MM.1S (cell line): ENCODE measurements around the gene PRRG2.

Experiments used
- DNase-seq: peaks from one replicate; pipeline ENCODE4 v3.0.0-alpha.2; 2015
- H2AFZ ChIP-seq: fragments of 300-600 bp; sonication (generic); 2 replicates; pipeline ENCODE4 v1.6.0; 2016; ENCODE audit warnings: antibody characterized with exemption, low read length
- H3F3A ChIP-seq: fragments of 300-600 bp; sonication (generic); 2 replicates; pipeline ENCODE4 v1.6.1; 2016; ENCODE audit warnings: mild to moderate bottlenecking, antibody characterized with exemption, low read length, moderate library complexity, mixed read lengths; ENCODE audit not compliant: insufficient read depth
- H3K27ac ChIP-seq: fragments of 300-600 bp; sonication (generic); 2 replicates; pipeline ENCODE4 v1.5.1; 2016; ENCODE audit warnings: mild to moderate bottlenecking, low read length
- H3K27me3 ChIP-seq: fragments of 300-600 bp; sonication (generic); replicated peaks from 2 replicates; pipeline ENCODE4 v1.6.0; 2016; ENCODE audit warnings: low read length; ENCODE audit not compliant: insufficient read depth
- H3K36me3 ChIP-seq: fragments of 300-600 bp; sonication (generic); replicated peaks from 2 replicates; pipeline ENCODE4 v1.6.1; 2016; ENCODE audit warnings: mild to moderate bottlenecking, low read length, mixed read lengths; ENCODE audit not compliant: insufficient read depth
- H3K4me1 ChIP-seq: fragments of 300-600 bp; sonication (generic); 2 replicates; pipeline ENCODE4 v1.6.1; 2016; ENCODE audit warnings: low read length, mixed read lengths
- H3K4me2 ChIP-seq: fragments of 300-600 bp; sonication (generic); 2 replicates; pipeline ENCODE4 v1.6.0; 2016; ENCODE audit warnings: low read depth, low read length
- H3K4me3 ChIP-seq: fragments of 300-600 bp; sonication (generic); 2 replicates; pipeline ENCODE4 v1.5.1; 2016; ENCODE audit warnings: low read length, mixed read lengths
- H3K79me2 ChIP-seq: fragments of 300-600 bp; sonication (generic); 2 replicates; pipeline ENCODE4 v1.6.1; 2016; ENCODE audit warnings: mixed run types, low read length, mixed read lengths
- H3K9ac ChIP-seq: fragments of 300-600 bp; sonication (generic); 2 replicates; pipeline ENCODE4 v1.6.1; 2016; ENCODE audit warnings: low read length, mixed read lengths
- H3K9me2 ChIP-seq: fragments of 300-600 bp; sonication (generic); replicated peaks from 2 replicates; pipeline ENCODE4 v1.6.1; 2016; ENCODE audit warnings: mild to moderate bottlenecking, low read length, mixed read lengths; ENCODE audit not compliant: insufficient read depth
- H3K9me3 ChIP-seq: fragments of 300-600 bp; sonication (generic); replicated peaks from 2 replicates; pipeline ENCODE4 v1.6.1; 2016; ENCODE audit warnings: mild to moderate bottlenecking, low read length, mixed read lengths; ENCODE audit not compliant: insufficient read depth
- H4K20me1 ChIP-seq: fragments of 300-600 bp; sonication (generic); 2 replicates; pipeline ENCODE4 v1.6.1; 2016; ENCODE audit warnings: mild to moderate bottlenecking, low read length, moderate library complexity, mixed read lengths; ENCODE audit not compliant: insufficient read depth
- CTCF ChIP-seq: fragments of 300-600 bp; sonication (generic); IDR thresholded peaks from 2 replicates; pipeline ENCODE4 v1.5.1; 2016; ENCODE audit warnings: antibody characterized with exemption, low read length, mixed read lengths
- EZH2 ChIP-seq: fragments of 300-600 bp; sonication (generic); optimal IDR thresholded peaks from 2 replicates; pipeline ENCODE3; 2017; ENCODE audit warnings: low read depth, mild to moderate bottlenecking, antibody characterized with exemption, low read length, mixed read lengths
- EZH2phosphoT487 ChIP-seq: fragments of 300-600 bp; sonication (generic); IDR thresholded peaks from 2 replicates; pipeline ENCODE4 v1.6.1; 2018; ENCODE audit warnings: antibody characterized with exemption, low read length

The PRRG2 gene

GRCh38 chr19:49559928-49560327 is 21.2 kb upstream of the PRRG2 start:
- Histone ChIP-seq H3F3A (no peaks in the 10 kb centered on the region), H3K4me2 (no peak overlapping the region), H3K9me2 (no peaks in the 10 kb centered on the region), H3K9ac (no peak overlapping the region), H3K27ac (no peak overlapping the region), H3K27me3 (no peaks in the 10 kb centered on the region), H2AFZ (no peak overlapping the region), H3K79me2 (peaks cover 10% of the 10 kb centered on the region; the same call in 1 of the 2 replicates), H3K4me1 (no peaks in the 10 kb centered on the region), H3K9me3 (no peaks in the 10 kb centered on the region), H3K36me3 (no peaks in the 10 kb centered on the region), H4K20me1 (no peaks in the 10 kb centered on the region), H3K4me3 (no peak overlapping the region)
- TF ChIP-seq CTCF (no peak), EZH2 (no peak), EZH2phosphoT487 (no peak)
- DNase-seq = no peak

DNA sequence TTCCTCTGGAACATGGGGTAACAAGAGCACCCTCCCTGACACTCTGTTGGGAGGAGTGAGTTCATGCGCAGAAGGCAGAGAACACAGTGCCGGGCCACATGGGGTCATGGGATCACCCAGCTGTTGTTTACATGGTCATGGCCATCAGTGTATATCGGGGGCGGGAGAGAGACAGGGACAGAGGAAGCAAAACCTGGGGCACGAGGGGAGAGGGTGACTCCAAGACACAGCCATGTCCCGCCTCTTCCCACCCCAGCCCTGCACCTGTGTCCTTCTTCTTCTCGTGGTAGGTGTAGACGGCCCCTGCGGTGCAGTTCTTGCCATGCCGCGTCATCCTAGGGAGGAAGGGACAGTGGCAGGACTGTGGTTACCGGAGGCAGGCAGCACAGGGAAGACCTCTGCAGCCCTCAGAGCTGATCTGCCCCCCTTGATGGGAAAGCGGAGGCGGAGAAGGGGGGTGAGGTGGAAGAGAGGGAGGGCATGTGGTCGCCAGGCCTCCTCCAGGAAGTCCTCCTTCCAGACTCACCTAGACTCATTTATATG is 20.7 kb upstream of the PRRG2 start:
- Histone ChIP-seq H3K4me3 (no peak overlapping the region), H3K4me2 (no peak overlapping the region), H3K27ac (no peak overlapping the region), H2AFZ (no peak overlapping the region), H3K79me2 (peaks cover 10% of the 10 kb centered on the region; the same call in 1 of the 2 replicates), H3K9me2 (no peaks in the 10 kb centered on the region), H4K20me1 (no peaks in the 10 kb centered on the region), H3K9me3 (no peaks in the 10 kb centered on the region), H3K9ac (no peak overlapping the region), H3F3A (no peaks in the 10 kb centered on the region), H3K27me3 (no peaks in the 10 kb centered on the region), H3K4me1 (no peaks in the 10 kb centered on the region), H3K36me3 (no peaks in the 10 kb centered on the region)
- TF ChIP-seq EZH2phosphoT487 (no peak), CTCF (no peak), EZH2 (no peak)
- no peak for DNase-seq

DNA sequence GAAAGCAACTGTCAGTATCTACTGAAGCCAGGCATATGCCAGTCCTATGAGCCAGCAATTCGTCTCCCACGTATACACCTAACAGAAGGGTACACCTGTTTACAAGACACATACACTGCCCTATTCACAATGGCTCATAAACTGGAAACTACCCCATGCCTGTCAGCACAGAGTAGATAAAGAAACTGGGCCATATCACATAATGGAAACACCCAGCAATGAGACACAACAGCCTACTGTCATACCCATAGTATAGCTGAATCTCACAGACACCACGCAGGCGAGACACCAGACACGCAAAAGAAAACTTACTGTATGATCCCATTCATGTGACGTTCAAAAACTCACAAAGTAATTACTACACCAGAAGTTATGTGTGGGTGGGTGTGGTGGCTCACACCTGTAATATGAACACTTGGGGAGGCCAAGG is 16.5 kb upstream of the PRRG2 start:
- Histone ChIP-seq H3K27ac (no peak overlapping the region), H3K79me2 (peaks cover 22% of the 10 kb centered on the region), H3K4me1 (no peaks in the 10 kb centered on the region), H3K9me3 (no peaks in the 10 kb centered on the region), H3K4me3 (no peak overlapping the region), H3K4me2 (no peak overlapping the region), H3K27me3 (no peaks in the 10 kb centered on the region), H3K9ac (no peak overlapping the region), H3K36me3 (no peaks in the 10 kb centered on the region), H4K20me1 (no peaks in the 10 kb centered on the region), H3K9me2 (no peaks in the 10 kb centered on the region), H2AFZ (no peak overlapping the region), H3F3A (no peaks in the 10 kb centered on the region)
- TF ChIP-seq EZH2phosphoT487 (no peak), CTCF (no peak), EZH2 (no peak)
- no peak for DNase-seq
